Measurements from ENCODE around the gene TERT. TPM values are rescaled to one million over a fixed set of nuclear protein-coding genes. Genes with fewer than 3 reads are reported as not detected.

Gene TERT
- total and polyA plus RNA-seq, 2 of the 8 experiments (the other 6 are each of a cell fraction or from before 2014, with no cell fraction given), result 13.1 to 23.1 TPM

DNA sequence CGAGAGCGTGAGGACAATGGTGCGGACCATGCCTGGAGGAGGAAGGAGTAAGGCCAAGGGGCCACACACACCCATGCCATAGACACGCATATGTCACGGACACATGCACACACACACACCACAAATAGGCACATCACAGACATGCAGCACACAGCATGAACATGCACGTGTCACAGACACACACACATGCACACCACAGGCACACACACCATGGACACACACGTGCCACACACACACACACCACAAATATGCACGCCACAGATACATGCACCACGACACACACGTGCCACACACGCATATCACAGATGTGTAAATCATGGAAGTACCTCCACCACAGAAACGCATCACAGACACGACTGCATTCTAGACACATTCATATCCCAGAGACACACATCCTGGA is 16.7 kb downstream of the TERT start (continued):
- TF ChIP-seq TCF12 (IDR thresholded peaks at IDR 0.05; ENCODE audit: low read depth, low read length) (no peak), SIRT6 (IDR thresholded peaks at IDR 0.05; ENCODE audit: low read length) (no peak), SP4 (IDR thresholded peaks at IDR 0.05; ENCODE audit: low read length) (no peak), CBX5 (IDR thresholded peaks at IDR 0.05; ENCODE audit: low read depth, low read length) (no peak)
